NCI-H1092 treated with DMSO at 0.1 percent for 48 hours (cell line): Measurements from ENCODE around the gene CHN2.

Source experiments
- DNase-seq: peaks from one replicate; lab custom pipeline; 2025; lab: John Stamatoyannopoulos, UW

The CHN2 gene

DNA sequence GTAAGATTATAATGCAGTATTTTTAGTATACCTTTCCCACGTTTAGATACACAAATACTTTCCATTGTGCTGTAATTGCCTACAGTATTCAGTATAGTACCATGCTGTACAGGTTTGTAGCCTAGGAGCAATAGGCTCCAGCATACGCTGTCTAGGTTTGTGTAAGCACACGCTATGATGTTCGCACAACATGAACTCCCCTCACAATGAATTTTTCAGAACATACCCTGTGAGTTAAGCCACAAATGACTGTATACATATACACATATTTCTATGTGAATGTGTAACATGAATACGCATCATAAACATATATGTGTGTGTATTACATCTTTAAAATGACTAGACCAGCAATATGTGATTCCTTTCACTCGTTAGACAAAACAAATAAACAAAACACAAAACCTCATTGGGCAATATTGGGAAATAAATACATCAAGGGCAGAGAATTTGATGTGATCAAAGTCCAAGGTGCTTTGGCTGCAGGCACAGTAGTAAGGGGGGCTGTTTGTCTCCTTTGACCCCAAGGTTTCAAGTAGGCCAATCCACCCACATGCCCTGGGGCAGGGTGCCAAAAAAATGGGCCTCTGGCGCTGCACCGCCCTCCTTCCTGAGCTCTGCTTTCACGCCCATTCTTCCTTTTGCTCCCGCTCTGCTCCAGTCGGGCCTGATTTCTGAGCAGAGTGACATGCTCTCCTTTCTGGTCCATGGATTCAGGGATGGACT, 33.9 kb downstream of the CHN2 start:
- peak; percentile 45 for DNase-seq

- DNase-seq = peak; percentile 45
Measured at GRCh38 chr7:29229066-29229465, 34.5 kb downstream of the CHN2 start.

GRCh38 chr7:29229946-29230345, 35.4 kb downstream of the CHN2 start:
- no peak for DNase-seq

GRCh38 chr7:29230871-29231345, 36.3 kb downstream of the CHN2 start:
- no peak for DNase-seq

DNA sequence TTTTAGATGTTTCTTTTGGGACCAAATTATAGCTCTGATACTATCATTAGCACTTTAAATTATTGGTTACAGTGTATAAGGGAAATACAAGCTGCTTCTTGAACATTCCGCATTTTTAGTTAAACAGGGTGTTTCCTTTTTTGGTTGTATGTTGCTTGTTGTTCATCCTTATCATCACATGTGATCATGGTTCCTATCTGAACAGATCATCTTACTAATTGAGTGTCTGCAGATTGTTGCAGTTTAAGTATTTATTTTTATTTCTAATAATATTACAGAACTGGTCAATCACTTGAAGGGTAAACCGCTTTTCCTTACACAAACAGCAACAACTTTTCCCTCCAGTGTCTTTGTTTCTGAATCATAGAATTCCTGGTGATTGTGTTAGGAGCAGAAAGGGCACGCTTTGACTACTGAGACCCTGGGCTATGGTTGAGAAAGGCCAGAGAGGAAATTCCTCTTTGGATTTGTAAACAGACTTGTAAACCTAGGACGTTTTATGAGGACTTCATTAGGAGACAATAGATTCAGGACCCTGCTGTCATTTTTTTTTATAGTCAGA, 37.2 kb downstream of the CHN2 start:
- DNase-seq = no peak

- no peak for DNase-seq
Measured at GRCh38 chr7:29234438-29234837, 39.9 kb downstream of the CHN2 start.

- no peak for DNase-seq
Measured at GRCh38 chr7:29236071-29236580, 41.6 kb downstream of the CHN2 start.

DNA sequence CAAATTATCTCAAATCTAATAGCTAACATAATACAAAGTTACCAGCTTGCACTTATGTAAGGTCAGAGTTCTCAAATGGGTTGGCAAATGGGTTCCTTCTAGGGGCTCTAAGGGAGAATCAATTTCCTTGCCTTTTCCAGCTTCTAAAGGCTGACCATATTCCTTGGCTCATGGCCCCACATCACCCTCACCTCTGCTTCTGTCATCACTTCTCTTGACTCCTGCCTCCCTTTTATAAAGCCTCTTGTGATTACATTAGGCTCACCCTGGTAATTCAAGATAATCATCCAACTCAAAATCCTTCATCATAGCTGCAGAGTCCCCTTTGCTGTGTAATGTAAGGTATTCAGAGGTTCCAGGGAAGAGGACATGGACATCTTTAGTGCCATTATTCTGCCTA, 42.1 kb downstream of the CHN2 start:
- DNase-seq = no peak

- no peak for DNase-seq
Measured at GRCh38 chr7:29237489-29237888, 42.9 kb downstream of the CHN2 start.

- no peak for DNase-seq
Measured at GRCh38 chr7:29239638-29240037, 45.1 kb downstream of the CHN2 start.

- no peak for DNase-seq
Measured at GRCh38 chr7:29242265-29242664, 47.7 kb downstream of the CHN2 start.

- DNase-seq = no peak
Measured at GRCh38 chr7:29243910-29244655, 49.5 kb downstream of the CHN2 start.

GRCh38 chr7:29247224-29247962, 52.8 kb downstream of the CHN2 start:
- DNase-seq = no peak

- no peak for DNase-seq
Measured at GRCh38 chr7:29247963-29248236, 53.3 kb downstream of the CHN2 start.

DNA sequence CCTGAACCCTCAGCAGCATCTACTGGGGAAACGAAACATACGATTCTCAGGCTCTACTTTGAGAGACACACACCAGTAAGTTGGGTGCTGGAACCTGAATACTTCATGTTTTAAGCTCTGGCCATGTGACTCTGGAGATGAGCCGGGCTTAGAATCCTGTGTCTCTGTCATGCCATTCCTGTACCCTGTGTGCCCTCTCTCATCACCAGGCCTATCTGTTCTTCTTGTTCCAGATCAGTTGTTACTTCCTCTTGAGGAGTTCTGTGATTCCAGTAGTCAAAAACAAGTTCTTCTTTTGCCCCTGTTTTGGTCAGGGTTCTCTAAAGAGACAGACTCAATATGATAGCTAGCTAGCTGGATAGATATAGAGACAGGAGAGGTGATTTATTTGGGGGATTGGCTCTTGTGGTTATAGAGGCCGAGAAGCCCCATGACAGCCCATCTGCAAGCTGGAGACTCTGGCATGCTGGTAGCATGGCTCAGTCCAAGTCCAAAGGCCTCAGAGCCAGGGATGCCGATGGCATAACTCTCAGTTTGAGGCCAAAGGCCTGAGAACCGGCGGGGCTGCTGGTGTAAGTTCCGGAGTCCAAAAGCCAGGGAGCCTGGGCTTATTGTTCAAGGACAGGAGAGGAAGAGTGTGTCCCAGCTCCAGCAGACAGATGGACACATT, 54.3 kb downstream of the CHN2 start:
- DNase-seq = no peak

DNA sequence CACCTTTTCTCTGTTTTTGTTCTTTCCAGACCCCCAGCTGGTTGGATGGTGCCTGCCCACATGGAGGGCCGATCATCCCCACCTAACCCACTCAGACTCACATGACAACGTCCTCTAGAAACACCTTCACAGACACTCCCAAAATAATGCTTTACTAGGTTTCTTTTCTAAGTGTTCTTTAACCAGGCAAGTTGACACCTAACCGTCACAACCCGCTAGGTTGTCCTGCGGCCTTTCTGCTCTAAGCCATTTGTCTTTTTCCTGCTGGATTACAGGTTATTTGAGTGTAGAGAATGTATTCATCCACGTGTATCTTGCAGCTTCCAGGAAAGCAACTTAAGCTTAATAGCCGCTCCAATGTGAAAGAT, 54.8 kb downstream of the CHN2 start:
- DNase-seq = no peak

GRCh38 chr7:29249860-29250259, 55.3 kb downstream of the CHN2 start:
- DNase-seq = no peak

- no peak for DNase-seq
Measured at GRCh38 chr7:29253225-29253624, 58.6 kb downstream of the CHN2 start.

DNA sequence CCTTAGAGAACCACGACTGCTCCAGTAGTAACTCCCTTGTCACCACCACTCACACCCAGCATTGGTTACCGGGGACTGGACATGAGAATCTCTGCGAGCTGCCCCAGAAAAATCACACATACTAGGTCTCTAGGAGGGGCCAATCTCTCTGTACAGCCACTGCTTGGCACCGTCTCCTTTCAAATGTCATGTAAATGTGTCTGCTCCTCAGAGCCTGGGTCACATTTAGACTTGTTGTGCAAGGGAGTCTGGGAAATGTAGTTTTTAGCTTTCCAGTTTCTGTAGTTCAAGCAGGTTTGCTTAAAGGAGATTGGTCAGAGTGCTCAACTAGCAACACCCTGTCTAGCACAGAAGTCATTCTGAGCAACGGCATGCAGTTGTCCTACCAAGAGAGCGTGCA, 60.0 kb downstream of the CHN2 start:
- DNase-seq = no peak

DNA sequence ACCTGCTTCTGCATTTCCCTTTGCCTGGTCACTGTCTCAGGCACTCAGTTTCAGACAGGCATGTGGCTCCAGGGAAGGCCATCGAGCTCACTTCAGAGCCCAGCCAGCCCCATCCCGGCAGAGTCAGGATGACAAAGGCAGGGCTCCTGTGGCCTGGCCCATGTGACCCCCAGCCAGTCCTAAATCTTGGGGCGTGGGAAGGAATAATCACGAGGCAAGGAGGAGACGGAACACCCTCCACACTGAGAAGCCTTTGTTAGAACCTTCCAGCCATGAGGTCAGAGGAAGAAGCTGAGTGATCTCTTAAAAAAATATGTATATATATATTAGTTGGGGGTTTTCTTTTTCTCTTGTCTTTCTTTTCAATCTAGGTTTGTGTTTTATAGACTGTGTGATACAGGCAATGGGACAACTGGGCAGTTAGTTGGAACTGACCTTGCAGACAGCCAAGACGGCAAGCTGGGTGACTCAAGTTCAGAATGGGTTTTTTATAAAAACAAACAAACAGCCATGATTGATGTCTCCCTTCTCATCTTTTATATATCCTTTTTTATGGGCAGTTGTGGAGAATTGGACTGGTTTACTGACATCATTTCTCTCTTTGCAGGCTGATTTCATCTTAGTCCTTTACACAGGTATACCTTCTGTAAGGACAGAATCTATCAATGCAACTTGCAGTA, 60.8 kb downstream of the CHN2 start:
- DNase-seq = no peak

DNA sequence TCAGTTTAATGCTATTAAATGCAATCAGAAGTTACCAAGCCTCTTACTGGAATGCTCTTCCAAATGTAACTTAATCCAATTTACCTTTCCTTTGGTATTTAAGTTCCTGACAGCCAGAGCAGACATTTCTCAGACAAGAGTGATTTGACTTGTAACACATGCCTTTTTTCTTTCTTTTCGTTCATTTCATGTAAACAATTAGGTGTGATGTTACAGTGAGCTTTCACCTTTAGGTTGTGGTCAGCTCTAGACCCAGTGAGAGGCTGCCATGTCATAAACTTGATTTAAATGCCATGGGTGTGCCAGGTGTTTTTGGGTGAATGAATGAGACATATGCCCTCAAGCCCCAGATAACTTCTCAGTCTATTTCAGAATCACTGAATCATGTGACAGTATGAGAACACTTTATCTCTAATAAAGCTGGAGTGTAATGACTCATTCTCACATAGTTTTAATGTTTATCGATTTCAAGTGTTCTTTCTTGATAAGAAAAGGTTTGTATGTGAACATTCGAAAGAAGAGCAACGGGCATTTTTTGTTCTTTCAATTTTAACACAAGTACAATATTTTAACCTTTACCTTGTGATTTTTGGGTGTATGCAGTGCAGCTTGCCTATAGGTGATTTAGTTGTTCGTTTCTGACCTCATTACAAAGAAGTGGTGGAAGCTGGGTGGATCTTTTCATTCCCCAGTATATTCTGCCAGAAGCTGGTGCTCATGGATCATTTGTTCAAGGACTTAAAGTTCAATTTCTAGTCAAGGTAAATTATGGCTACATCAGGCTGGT, 61.5 kb downstream of the CHN2 start:
- DNase-seq = no peak
